Measurements from ENCODE around the gene DNMT1.

GRCh38 chr19:10205636-10206035, 10.9 kb upstream of the DNMT1 start:
- TF ChIP-seq POLR2A (IDR thresholded peaks at IDR 0.05) (no peak), CTCF (IDR thresholded peaks at IDR 0.05) (no peak), POLR2AphosphoS5 (IDR thresholded peaks at IDR 0.05) (no peak)

Measured in upper lobe of left lung (tissue), 4 donors.